GM23338 (cell line): ENCODE data around the gene CANT1. TPM values are rescaled to one million over a fixed set of nuclear protein-coding genes. Genes with fewer than 3 reads are reported as not detected.

Experiments used
- ATAC-seq: fragments of 200-7000 bp; cut with Tn5 transposase; 3 replicates; pipeline ENCODE4 v1.9.1; 2020
- DNase-seq: peaks from one replicate; pipeline ENCODE4 v3.0.0-alpha.2; 2015; ENCODE audit warnings: low spot score
- H2AFZ ChIP-seq: fragments of 200-600 bp; sonication (generic); 2 replicates; pipeline ENCODE4 v1.8.0; 2016; ENCODE audit warnings: antibody characterized with exemption, mild to moderate bottlenecking, moderate library complexity
- H3F3A ChIP-seq: fragments of 200-600 bp; sonication (generic); replicated peaks from 2 replicates; pipeline ENCODE4 v1.8.0; 2017; ENCODE audit warnings: antibody characterized with exemption, mixed run types, low read depth
- H3K27ac ChIP-seq: fragments of 200-600 bp; sonication (generic); 2 replicates; pipeline ENCODE4 v1.6.1; 2016; ENCODE audit warnings: low read depth
- H3K27me3 ChIP-seq: fragments of 200-600 bp; sonication (generic); 2 replicates; pipeline ENCODE4 v1.8.0; 2016; ENCODE audit warnings: mild to moderate bottlenecking, mixed run types, moderate library complexity; ENCODE audit not compliant: insufficient read depth
- H3K36me3 ChIP-seq: fragments of 200-600 bp; sonication (generic); 2 replicates; pipeline ENCODE4 v1.8.0; 2016; ENCODE audit warnings: mild to moderate bottlenecking; ENCODE audit not compliant: insufficient read depth
- H3K4me1 ChIP-seq: fragments of 200-600 bp; sonication (generic); 2 replicates; pipeline ENCODE4 v1.8.0; 2016; ENCODE audit warnings: mild to moderate bottlenecking, moderate library complexity; ENCODE audit not compliant: insufficient read depth
- H3K4me2 ChIP-seq: fragments of 200-600 bp; sonication (generic); 2 replicates; pipeline ENCODE4 v1.7.1; 2017; ENCODE audit warnings: mixed run types
- H3K4me3 ChIP-seq: fragments of 200-600 bp; sonication (generic); 2 replicates; pipeline ENCODE4 v1.6.1; 2016; ENCODE audit warnings: mixed run types
- H3K79me2 ChIP-seq: fragments of 200-600 bp; sonication (generic); replicated peaks from 2 replicates; pipeline ENCODE4 v1.8.0; 2017; ENCODE audit warnings: mild to moderate bottlenecking; ENCODE audit not compliant: insufficient read depth
- H3K9me2 ChIP-seq: fragments of 200-600 bp; sonication (generic); 2 replicates; pipeline ENCODE4 v1.8.0; 2017; ENCODE audit not compliant: insufficient read depth
- H4K20me1 ChIP-seq: fragments of 200-600 bp; sonication (generic); replicated peaks from 2 replicates; pipeline ENCODE4 v1.8.0; 2017; ENCODE audit warnings: mild to moderate bottlenecking; ENCODE audit not compliant: insufficient read depth
- H3K27ac Mint-ChIP-seq: 2 replicates; pipeline ENCODE4 v1.8.0; 2020; ENCODE audit warnings: inconsistent platforms, mild to moderate bottlenecking, moderate library complexity, mixed read lengths
- H3K27me3 Mint-ChIP-seq: 3 replicates; pipeline ENCODE4 v1.8.0; 2022; ENCODE audit warnings: low read depth, mild to moderate bottlenecking, moderate library complexity, mixed read lengths, inconsistent platforms; ENCODE audit not compliant: insufficient read depth, poor library complexity
- H3K36me3 Mint-ChIP-seq: 3 replicates; pipeline ENCODE4 v1.8.0; 2021; ENCODE audit warnings: low read depth, mild to moderate bottlenecking, inconsistent platforms, moderate library complexity, mixed read lengths
- H3K4me1 Mint-ChIP-seq: 3 replicates; pipeline ENCODE4 v1.8.0; 2020; ENCODE audit warnings: mild to moderate bottlenecking, inconsistent platforms, mixed read lengths
- H3K4me3 Mint-ChIP-seq: 3 replicates; pipeline ENCODE4 v1.8.0; 2021; ENCODE audit warnings: moderate library complexity, mild to moderate bottlenecking, inconsistent platforms, mixed read lengths
- H3K9me3 Mint-ChIP-seq: 3 replicates; pipeline ENCODE4 v1.8.0; 2020; ENCODE audit warnings: moderate library complexity, mild to moderate bottlenecking, inconsistent platforms, mixed read lengths
- CREB1 ChIP-seq: fragments of 250-450 bp; sonication (Bioruptor Pico); IDR thresholded peaks from 2 replicates; pipeline ENCODE4 v1.5.0; 2020; ENCODE audit warnings: low read depth, mild to moderate bottlenecking, moderate library complexity
- ETS1 ChIP-seq: IDR thresholded peaks from 2 replicates; pipeline ENCODE4 v1.6.1; 2016; ENCODE audit warnings: antibody characterized with exemption
- EZH2 ChIP-seq: fragments of 200-600 bp; sonication (generic); IDR thresholded peaks from one replicate; pipeline ENCODE4 v1.8.0; 2017; ENCODE audit warnings: antibody characterized with exemption, mild to moderate bottlenecking, low read depth; ENCODE audit not compliant: unreplicated experiment
- EZH2phosphoT487 ChIP-seq: fragments of 200-600 bp; sonication (generic); IDR thresholded peaks from one replicate; pipeline ENCODE4 v1.8.1; 2018; ENCODE audit warnings: antibody characterized with exemption; ENCODE audit not compliant: unreplicated experiment
- JUNB ChIP-seq: IDR thresholded peaks from one replicate; pipeline ENCODE4 v1.6.1; 2016; ENCODE audit warnings: antibody characterized with exemption; ENCODE audit not compliant: unreplicated experiment
- NANOG ChIP-seq: IDR thresholded peaks from 2 replicates; pipeline ENCODE4 v1.6.1; 2016; ENCODE audit warnings: antibody characterized with exemption, borderline replicate concordance
- POLR2AphosphoS5 ChIP-seq: IDR thresholded peaks from 2 replicates; pipeline ENCODE4 v1.6.1; 2016; ENCODE audit warnings: antibody characterized with exemption, low read depth
- STAT1 ChIP-seq: IDR thresholded peaks from one replicate; pipeline ENCODE4 v1.6.1; 2016; ENCODE audit warnings: antibody characterized with exemption; ENCODE audit not compliant: unreplicated experiment
- ZNF114 ChIP-seq: fragments of 250-450 bp; sonication (Bioruptor Pico); IDR thresholded peaks from 2 replicates; pipeline ENCODE4 v1.5.0; 2020; ENCODE audit warnings: mild to moderate bottlenecking, moderate library complexity
- polyA plus RNA-seq: library from polyadenylated mRNA; unstranded; fragments of >200 nt; fragmentation: Nextera tagmentation; extraction: Ambion mirVana; gene quantifications from 2 replicates; pipeline ENCODE4 v1.2.1, GENCODE V29; 2016
- total RNA-seq: library from RNA; depleted of rRNA; stranded (reverse); fragments of >200 nt; shearing (Covaris generic); gene quantifications from 2 replicates; pipeline ENCODE4 v1.2.3, GENCODE V29; 2014
- TF ChIP-seq, protein P1 (sequence below): IDR thresholded peaks from one replicate; pipeline ENCODE4 v1.6.1; 2018; ENCODE audit warnings: antibody characterized with exemption; ENCODE audit not compliant: unreplicated experiment

Gene CANT1
- total and polyA plus RNA-seq, 2 experiments from 2014 or later, result 5.9 to 38.8 TPM

DNA sequence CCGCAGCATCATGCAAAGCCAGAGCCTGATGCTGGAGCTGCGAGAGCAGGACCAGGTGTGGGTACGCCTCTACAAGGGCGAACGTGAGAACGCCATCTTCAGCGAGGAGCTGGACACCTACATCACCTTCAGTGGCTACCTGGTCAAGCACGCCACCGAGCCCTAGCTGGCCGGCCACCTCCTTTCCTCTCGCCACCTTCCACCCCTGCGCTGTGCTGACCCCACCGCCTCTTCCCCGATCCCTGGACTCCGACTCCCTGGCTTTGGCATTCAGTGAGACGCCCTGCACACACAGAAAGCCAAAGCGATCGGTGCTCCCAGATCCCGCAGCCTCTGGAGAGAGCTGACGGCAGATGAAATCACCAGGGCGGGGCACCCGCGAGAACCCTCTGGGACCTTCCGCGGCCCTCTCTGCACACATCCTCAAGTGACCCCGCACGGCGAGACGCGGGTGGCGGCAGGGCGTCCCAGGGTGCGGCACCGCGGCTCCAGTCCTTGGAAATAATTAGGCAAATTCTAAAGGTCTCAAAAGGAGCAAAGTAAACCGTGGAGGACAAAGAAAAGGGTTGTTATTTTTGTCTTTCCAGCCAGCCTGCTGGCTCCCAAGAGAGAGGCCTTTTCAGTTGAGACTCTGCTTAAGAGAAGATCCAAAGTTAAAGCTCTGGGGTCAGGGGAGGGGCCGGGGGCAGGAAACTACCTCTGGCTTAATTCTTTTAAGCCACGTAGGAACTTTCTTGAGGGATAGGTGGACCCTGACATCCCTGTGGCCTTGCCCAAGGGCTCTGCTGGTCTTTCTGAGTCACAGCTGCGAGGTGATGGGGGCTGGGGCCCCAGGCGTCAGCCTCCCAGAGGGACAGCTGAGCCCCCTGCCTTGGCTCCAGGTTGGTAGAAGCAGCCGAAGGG, 38.6 kb upstream of the CANT1 start:
- H3K4me1 ChIP-seq, result no peaks in the 10 kb centered on the region
- no peak overlapping the region for H2AFZ ChIP-seq
- peaks cover 3% of the 10 kb centered on the region for H3F3A ChIP-seq
- no peaks in the 10 kb centered on the region for H3K36me3 ChIP-seq
- no peak overlapping the region for H3K4me3 ChIP-seq
- no peaks in the 10 kb centered on the region for H3K9me2 ChIP-seq
- TF ChIP-seq NANOG (no peak), CREB1 (CRISPR knock-in tag) (no peak), ETS1 (no peak), EZH2phosphoT487 (no peak), JUNB (no peak)
- TF ChIP-seq, protein P1, sequence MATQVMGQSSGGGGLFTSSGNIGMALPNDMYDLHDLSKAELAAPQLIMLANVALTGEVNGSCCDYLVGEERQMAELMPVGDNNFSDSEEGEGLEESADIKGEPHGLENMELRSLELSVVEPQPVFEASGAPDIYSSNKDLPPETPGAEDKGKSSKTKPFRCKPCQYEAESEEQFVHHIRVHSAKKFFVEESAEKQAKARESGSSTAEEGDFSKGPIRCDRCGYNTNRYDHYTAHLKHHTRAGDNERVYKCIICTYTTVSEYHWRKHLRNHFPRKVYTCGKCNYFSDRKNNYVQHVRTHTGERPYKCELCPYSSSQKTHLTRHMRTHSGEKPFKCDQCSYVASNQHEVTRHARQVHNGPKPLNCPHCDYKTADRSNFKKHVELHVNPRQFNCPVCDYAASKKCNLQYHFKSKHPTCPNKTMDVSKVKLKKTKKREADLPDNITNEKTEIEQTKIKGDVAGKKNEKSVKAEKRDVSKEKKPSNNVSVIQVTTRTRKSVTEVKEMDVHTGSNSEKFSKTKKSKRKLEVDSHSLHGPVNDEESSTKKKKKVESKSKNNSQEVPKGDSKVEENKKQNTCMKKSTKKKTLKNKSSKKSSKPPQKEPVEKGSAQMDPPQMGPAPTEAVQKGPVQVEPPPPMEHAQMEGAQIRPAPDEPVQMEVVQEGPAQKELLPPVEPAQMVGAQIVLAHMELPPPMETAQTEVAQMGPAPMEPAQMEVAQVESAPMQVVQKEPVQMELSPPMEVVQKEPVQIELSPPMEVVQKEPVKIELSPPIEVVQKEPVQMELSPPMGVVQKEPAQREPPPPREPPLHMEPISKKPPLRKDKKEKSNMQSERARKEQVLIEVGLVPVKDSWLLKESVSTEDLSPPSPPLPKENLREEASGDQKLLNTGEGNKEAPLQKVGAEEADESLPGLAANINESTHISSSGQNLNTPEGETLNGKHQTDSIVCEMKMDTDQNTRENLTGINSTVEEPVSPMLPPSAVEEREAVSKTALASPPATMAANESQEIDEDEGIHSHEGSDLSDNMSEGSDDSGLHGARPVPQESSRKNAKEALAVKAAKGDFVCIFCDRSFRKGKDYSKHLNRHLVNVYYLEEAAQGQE, result no peak
- no peaks in the 10 kb centered on the region for H3K79me2 ChIP-seq
- no peak overlapping the region for H3K27ac ChIP-seq
- H3K4me2 ChIP-seq, result no peak overlapping the region
- DNase-seq (no peak), ATAC-seq (no peak)
- no peaks in the 10 kb centered on the region; the same call in 2 of the 3 replicates for H3K4me1 Mint-ChIP-seq
- H3K27me3 Mint-ChIP-seq, result peaks cover 18% of the 10 kb centered on the region
- no peaks in the 10 kb centered on the region; the same call in 2 of the 3 replicates for H3K36me3 Mint-ChIP-seq
- H3K9me3 Mint-ChIP-seq, result peaks cover 15% of the 10 kb centered on the region; the same call in 2 of the 3 replicates
- H4K20me1 ChIP-seq, result no peaks in the 10 kb centered on the region
- no peak overlapping the region for H3K4me3 Mint-ChIP-seq
- H3K27me3 ChIP-seq, result no peaks in the 10 kb centered on the region
- H3K27ac Mint-ChIP-seq, result no peak overlapping the region

DNA sequence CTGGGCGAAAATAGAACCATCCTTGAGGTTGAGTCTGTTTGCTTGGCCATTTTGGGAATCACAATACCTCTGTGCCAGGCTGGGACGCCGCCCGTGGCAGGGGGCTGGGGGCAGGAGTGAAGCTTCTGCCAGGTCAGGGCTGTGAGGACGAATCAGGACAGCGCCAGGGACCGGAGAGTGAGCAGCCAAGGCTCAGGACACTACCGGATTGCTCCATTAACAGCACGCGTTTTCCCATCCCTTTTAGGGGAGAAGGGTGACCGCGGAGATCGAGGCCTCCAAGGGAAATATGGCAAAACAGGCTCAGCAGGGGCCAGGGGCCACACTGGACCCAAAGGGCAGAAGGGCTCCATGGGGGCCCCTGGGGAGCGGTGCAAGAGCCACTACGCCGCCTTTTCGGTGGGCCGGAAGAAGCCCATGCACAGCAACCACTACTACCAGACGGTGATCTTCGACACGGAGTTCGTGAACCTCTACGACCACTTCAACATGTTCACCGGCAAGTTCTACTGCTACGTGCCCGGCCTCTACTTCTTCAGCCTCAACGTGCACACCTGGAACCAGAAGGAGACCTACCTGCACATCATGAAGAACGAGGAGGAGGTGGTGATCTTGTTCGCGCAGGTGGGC, 37.8 kb upstream of the CANT1 start:
- no peaks in the 10 kb centered on the region for H3K4me1 ChIP-seq
- Mint-ChIP-seq H3K4me3 (no peak overlapping the region), H3K27ac (no peak overlapping the region), H3K27me3 (peaks cover 24% of the 10 kb centered on the region), H3K9me3 (peaks cover 9% of the 10 kb centered on the region; the same call in 2 of the 3 replicates), H3K36me3 (no peaks in the 10 kb centered on the region; the same call in 2 of the 3 replicates), H3K4me1 (no peaks in the 10 kb centered on the region; the same call in 2 of the 3 replicates)
- no peak overlapping the region for H3K27ac ChIP-seq
- no peaks in the 10 kb centered on the region for H3K9me2 ChIP-seq
- no peak overlapping the region for H3K4me3 ChIP-seq
- peaks cover 9% of the 10 kb centered on the region for H3F3A ChIP-seq
- no peak overlapping the region for H2AFZ ChIP-seq
- H3K4me2 ChIP-seq, result no peak overlapping the region
- H3K79me2 ChIP-seq, result no peaks in the 10 kb centered on the region
- no peaks in the 10 kb centered on the region for H4K20me1 ChIP-seq
- H3K36me3 ChIP-seq, result no peaks in the 10 kb centered on the region
- ATAC-seq, result no peak
- H3K27me3 ChIP-seq, result no peaks in the 10 kb centered on the region
- DNase-seq, result no peak
- TF ChIP-seq NANOG (no peak), ZNF114 (no peak), POLR2AphosphoS5 (no peak), EZH2phosphoT487 (no peak), EZH2 (no peak), STAT1 (no peak)
